Globus pallidus (tissue), 1 donor: ENCODE results near the gene FBN1.
A peak's percentile ranks its signal among the peaks of the same experiment; 100 is the strongest.

Source experiments
- DNase-seq: peaks from one replicate; pipeline ENCODE4 v3.0.0-alpha.2; 2015; ENCODE audit warnings: low spot score

The FBN1 gene

DNA sequence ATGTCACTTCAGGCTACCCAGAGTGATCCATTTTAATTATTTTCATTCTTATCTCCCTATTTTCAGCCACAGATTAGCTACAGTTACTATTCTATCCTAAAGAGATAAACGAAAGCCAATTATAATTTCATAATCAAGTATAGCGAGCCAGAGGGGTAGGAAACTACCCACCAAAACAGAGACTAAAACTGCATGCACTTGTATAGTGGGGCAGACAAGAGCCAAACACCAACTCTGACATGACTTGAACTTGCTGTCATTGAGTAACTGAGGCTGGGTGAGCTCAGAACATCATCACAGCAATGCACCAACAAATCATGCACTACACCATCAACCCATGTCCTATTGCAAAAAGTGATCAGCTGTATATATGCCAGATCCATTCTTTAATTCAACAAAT, 64.8 kb downstream of the FBN1 start:
- DNase-seq: no peak

DNA sequence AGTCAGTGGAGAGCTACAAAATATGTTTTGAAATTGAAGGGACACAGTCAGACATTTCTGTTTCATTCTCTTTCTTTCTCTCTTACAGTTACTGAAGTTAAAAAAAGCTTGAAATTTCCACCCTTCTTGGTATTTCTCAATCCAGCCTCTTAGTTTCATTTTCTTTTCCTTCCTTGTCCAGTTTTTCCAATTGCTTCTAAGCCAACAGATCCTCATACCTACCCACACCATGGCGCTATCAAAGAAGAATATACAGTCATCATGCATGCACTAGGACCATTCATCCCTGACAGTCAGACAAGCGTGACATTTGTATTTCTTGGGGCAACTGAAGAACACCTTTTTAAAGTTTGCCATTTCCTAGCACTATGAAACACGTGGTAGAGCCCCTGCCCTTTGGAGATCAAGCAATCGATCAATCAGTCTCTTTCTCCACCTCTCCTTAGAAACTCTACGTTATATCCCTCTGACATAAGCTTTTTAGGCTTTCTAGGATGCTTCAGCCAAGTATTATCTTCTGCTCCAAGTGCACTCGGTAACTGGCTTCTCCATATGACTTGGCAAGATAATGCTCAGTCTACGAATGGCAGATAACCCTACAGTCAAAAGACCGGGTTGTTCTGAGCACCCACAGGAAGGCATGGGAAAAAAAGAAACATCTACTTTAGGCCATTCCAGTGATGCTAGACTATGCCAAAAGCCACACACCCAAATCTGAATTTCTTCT, 65.4 kb downstream of the FBN1 start:
- no peak for DNase-seq

DNA sequence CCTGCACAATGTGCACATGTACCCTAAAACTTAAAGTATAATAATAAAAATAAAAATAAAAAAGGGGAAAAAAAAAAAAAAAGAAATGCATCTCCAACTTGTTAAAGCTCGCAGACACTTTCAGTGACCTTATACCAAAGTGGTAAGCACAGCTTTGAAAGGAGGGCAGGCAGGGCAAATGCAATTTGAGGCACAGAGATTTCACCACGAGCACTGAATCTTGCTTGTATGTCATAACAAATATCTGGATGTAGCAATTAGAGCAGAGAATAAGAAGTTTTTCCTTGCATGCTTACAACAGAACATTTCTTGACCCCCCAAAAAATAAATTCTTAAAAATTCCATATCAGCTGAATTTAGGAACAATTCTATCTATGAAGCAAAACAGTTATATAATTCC, 66.5 kb downstream of the FBN1 start:
- DNase-seq: no peak

DNA sequence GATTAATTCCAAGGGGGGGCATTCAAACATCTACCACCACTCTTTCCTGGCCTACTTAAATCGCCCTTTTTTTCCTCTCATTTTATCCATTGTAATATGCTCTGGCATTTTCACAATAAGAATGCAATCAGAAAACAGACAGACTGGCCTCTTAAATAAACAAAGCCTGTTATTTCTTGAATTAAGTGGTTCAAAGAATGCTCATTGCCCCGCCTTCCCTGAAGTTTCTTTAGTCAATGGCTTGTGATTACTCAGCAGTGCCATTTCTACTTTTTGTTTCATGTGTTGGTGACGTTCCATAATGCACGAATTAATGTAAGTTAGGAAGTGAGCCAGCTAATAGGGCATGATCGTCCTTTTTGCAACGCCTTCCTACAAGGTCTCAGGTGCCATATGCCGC, 68.0 kb downstream of the FBN1 start:
- no peak for DNase-seq

DNA sequence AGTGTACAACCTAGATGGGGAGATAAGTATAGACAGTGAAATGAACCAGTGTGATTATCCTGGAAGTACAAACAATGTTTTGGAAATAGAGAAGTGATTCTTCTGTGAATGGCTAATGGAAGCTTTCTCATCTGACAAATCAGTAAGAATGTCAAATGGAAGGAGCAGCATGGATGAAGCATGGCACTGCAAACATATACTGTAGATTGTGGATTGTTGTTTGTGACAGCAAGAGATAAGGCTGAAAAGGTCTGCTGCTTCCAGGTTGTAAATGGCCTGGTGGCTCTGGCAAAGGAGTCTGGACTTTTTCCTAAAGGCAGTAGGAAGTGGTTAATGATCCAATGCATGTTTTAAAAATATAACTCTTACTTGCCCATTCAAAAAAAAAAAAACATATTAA, 71.3 kb downstream of the FBN1 start:
- DNase-seq: no peak

DNA sequence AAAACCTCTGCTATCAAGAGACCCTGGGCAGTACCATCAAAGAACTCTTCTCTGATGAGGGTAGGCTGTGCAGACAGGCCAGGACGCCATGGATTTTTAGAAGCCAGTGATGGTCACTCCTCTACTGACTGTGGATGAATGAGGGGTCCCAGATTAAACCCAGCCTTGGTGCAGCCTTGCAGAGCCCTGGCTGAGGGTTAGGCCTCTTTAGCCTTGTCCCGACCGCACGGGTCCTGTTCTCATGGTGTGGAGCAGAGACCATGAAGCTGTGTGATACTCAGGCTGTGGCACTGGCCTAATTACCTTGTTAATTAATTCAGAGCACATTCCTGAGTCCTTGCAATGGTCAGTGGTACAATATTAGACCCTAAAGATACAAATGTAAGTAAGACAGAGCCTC, 71.7 kb downstream of the FBN1 start:
- DNase-seq: no peak

DNA sequence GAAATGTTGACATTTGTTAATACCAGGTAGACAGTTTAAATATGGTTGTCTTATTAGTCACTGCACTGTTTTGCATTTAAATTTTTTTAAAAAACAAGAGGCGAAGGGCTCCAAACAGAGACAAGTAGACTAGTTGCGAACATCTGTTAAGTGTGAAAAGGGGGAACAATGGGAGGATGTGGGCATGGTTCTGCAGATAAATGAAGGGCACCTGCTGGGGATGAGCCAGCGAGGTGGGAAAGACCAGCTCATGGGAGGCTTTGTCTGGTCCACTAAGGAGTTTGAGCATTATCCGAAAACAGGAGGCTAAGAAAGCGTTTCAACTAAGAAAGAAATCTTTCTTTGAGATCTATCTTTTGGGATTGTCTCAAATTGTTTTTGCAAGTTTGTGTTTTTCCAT, 72.7 kb downstream of the FBN1 start:
- DNase-seq: no peak

DNA sequence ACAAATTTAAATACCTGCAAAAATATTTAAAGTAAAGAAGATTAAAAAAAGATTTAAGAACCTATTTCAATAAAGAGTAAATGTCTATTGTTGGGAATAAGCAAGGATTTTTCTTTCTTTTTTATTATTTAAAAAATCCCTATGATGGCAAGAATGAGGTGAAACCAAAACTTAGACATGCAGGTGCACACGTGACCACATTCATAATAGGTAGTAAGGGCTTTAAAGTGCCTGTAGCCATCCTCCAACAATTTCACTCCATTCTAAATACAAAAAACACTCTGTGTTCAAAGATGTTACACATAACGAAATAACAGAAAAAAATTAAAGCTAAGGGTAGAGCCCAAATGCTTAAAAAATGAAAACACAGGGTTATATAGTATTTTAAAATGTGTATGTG, 74.0 kb downstream of the FBN1 start:
- no peak for DNase-seq

DNA sequence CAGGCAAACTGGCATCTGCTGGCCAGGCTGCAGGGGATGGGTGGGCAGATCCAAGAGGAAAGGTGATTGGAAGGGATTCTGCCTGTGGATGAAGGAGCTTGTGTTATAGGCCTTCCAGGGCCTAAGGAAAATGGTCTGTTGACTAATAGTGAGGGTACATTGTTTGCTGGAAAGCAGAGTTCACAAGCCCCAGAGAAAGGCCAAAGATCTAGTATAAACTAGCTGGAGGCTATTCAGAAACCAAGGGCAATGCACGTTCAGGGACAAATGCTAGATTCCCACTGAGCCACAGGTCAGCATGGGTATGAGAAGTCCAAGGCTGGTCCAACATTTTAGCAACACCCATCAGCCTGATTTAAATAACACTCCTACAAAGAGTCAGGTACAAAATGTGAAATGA, 74.7 kb downstream of the FBN1 start:
- DNase-seq: peak; percentile 30

DNA sequence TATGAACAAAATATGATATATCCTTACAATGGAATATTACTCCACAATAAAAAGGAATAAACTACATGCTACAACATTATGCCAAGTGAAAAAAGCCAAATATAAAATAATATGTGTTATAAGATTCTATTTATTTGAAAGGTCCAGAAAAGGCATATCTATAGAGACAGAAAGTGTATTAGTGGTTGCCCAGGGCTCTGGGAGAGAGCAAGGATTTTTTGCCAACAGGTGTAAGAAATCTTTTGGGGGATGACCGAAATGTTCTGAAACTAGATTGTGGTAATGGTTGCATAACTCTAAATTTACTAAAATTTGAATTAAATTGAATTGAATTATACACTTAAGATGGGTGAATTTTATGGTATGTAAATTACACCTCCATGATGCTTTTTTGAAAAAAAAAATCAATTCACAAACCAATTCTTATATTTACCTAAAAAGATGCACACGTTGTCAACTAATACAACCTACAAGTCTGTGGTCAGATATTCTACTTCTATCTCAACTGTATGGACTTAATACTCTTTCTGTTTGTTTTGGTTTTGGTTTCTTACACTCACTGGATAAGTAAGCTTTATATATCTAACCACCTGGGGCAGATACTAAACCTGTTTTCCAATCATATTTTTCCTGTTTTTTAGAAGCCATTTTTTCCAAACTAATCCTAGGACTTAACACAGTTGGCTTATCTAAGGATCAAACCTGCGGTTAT, 75.8 kb downstream of the FBN1 start:
- no peak for DNase-seq

DNA sequence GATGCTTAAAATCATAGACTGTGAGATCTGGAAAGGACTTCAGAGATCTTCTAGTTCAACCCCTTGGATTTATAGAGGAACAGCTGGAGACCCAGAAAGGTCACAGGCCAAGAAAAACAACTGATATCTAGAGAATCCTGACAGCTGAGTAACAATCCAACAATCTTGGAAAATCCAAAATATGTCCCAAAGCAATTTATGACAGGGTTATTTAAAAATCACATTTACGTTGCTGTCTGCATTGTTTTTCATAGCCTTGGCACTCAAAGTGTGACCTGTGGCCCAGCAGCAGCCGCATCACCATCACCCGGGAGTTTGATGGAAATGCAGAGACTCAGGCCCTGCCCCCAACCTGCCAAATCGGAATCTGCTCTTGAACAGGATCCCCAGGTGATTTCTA, 78.8 kb downstream of the FBN1 start:
- no peak for DNase-seq

DNA sequence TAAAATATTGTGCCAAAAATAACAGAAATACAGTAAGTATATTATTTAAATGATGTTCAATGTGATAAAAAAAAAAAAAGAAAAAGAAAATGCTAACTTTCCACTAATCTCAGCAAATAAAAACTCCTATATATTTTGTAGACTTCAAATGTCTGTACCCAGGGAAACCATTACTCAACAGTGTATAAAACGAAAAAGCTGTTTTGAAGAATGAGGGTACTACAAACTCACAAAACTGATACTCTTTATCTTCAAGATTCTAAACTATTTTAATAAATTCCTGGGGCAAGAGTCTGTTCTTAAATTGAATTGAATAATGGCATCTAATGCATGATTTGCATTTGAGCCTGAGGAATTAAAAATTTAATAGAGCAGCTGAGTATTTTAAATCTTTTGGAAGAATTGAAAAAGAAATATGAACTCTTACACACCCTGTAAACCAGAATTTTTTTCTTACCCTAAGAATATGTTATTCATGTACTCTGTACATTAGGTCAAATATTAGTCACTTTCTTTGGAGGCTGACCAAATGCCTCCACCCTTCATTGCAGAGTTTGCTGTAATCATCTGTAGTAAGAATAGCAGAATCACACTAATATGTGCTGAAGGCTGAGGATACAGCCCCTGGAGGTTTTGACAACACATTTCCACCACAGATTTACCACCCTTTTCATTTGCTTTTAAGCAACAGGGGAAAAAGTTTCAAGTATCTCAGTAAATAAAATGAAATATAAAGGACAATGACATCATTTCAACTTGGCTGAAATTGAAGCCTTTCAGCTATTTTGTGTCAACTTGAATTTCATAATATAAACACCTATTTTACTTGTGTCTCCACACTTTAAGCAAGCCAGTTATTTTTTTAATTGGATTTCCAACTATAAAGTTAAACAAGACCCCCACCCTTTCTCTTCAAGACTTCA, 79.7 kb downstream of the FBN1 start:
- no peak for DNase-seq

DNA sequence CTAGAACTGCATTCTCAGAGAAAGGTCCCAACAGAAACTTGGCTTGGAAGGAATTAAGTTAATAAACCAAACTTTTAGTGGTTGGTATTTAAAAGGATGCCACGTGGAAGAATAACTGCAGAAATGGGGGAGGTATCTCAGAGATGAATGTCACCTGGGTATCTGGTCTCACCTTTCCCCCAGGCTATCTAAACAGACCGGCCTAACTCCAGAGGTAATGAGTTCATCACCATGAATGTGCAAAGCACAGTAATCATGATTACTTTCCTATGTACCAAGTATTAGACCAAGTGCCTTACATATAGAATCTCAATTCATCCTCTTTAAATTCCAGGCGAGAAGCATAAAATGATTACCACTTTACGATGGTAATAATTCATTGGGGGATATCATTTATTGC, 80.8 kb downstream of the FBN1 start:
- DNase-seq: no peak

DNA sequence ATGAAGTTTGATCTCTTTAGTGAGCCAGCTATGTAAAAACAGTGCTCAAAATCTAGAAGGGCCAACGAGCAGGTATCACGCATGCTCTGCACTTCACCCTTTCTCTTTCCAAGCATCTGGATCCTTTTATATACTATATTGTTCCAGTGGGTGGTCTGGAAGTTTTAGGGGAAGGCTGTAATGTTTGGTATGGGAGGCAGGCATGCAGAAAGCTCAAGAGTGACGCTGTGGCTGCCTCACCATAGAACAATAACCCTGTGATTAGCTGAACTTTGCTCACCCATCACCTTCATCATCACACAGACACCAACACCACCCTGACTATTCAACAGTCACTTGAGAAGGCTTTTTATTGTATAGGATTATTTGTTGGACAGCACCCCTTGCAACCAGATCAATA, 81.6 kb downstream of the FBN1 start:
- no peak for DNase-seq

DNA sequence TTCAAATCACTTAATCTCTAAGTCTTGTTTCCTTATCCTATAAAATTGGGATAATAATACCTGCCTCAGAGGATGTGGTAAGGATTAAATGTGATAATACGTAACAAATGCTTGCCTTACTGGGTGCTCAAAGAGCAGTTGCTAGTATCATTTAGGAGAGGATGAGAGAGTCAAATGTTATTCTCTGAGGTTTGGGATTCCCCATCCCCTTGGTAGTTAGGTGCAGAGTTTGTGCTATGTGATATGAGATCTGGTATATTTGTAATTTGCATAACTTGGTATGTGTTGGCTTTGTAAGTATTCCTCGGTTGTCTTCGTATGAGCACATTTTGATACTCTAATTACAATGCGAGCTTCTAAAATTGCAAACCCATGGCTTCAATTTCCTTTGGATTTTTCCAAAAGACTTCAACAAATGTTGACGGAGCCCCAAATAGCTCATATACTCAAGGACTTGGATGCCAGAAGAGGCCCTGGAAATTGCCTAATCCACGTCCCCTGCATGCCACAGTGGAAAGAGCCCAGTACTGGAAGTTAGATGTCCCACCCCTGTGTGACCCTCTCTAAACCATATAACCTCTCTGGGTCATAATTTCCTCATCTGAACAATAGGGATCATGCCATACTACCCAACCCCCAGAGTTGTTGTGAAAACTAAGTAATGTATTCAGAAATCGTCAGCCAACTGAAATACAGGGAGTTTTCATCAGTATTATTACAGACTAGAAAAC, 85.0 kb downstream of the FBN1 start:
- no peak for DNase-seq

DNA sequence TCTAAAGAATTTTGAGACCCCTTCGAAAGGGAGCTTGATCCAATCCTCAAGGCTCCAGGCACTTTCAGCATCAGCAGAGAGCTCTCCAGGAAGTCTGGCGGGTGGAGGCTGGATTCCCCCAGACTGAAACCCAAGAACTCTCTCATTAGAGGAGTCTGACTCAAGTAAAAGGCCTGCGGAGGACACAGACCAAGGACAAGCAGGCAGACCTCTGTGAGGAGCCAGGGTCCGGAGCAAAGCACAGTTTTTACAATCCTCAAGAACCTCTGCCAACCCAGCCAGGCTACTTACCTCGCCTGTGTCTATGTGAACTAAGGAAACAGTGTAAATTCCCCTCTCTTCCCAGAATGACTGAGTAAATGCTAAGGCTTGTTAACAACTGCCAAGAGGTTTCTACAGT, 86.2 kb downstream of the FBN1 start:
- no peak for DNase-seq

DNA sequence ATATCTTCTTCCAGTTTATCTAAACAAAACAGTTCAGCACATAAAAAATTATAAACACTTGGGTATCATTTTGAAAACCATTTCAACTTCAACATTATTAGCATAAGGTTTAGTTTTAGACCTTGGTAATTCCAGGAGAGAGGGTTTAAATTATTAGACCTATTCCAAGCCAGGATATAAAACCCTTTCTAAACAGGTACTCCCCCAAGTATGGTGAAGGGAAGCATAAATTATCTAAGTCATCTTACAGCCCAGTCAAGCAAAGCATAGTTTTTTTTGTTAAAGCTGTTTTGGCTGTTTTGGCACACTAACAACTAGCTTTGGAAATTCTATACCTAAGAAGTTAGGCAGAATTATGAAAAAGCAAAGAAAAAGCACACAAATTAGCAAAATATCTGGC, 87.3 kb downstream of the FBN1 start:
- DNase-seq: no peak

DNA sequence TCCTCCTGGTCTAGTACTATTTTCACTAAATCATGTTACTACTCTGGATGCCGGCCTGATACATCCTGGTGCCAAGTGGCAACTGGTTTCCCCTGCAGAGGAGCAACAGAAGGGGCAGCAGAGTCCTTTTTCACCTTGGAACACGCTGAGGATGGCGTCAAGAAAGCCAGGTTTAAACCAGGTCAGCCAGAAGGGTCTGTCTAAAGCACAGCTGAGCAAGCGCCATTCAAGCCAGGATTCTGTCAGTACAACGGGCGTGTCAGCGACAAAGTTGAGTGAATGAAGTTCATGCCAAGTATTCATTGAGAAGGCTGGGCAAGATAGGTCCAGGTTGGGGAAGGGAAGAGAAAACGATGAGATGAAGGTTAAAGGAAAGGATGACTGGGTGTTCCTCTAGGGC, 88.2 kb downstream of the FBN1 start:
- no peak for DNase-seq

DNA sequence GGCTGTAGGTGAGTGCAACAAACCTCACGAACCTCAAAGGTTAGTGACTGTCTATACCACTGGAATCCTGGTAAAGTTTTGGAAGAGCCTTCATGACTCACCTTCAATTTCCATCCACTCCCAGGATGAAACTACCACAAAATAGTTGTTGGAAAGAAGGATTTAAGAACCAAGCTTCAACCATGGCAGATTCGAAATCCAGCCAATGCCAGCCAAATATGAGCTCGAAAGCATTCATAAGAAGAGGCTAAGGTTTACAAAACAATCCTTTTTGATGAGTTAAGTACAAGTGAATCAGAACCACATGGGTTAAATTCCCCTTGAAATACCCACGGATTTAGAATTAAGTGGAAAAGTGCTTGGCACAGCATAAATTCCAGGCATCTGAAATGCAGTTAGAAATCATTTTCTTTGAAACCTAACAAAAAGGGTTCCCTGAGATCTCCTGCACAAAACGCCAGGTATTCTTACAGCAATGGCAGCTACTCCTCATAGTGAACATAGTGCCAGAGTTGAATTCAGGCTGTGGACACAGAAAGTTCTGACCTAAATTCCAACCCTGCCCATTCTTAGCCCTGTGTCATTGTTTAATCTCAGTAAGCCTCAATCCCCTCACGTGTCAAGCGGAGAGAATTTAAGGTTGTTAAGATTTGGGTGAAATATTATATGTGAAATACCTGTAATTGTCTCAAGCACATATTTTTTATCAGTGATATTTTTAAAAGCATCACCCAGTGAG, 89.2 kb downstream of the FBN1 start:
- no peak for DNase-seq

DNA sequence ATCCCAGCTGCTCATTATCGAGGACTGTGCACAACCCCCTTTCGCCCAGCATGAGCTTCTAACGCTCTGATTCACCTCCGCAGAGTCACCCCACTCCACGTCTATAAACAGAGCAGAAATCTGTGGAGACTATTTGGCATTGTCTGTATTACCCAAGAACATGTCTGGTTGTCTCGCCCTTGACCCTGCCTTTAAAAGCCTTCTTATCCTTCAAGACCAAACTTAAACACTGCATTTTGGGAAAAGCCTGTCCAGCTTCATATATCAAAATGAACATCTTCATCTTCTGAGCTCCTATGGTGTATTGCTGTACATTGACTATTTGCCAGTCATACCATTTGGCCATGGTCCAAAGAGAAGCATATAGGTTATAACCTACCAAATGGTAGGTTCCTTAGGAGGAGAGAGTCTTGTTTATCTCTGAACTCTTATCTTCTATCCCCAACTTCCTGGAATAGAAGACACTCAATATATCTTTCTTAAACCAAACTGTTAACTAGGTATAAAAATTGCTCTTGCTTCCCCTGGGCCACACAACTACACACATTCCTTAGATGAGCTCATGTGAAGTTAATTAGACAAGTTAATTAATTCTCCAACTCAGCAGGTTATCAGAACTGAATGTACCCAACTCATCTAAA, 90.1 kb downstream of the FBN1 start:
- DNase-seq: no peak

DNA sequence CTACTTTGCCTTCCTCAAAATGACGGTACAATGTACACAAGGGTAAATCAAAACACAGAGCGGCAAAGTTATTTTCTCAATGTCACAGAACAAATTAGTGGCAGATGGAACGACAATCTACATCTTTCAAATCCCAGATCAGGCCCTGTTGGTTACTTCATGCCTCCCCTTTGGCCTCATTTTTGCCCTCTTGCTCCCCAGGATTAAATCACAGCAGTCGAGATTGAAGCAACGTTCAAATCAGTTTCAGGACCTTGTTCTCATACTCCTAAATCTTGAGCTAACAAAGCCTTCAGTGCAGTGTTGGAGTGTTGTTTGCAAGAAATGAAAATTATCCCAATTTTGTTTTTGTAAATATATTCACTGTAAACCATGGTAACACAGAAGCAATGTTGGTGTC, 91.4 kb downstream of the FBN1 start:
- no peak for DNase-seq
